Naive thymus-derived CD4-positive, alpha-beta T cell (primary cell): ENCODE data around the gene RMDN3. TPM values are rescaled to one million over a fixed set of nuclear protein-coding genes. Genes with fewer than 3 reads are reported as not detected.

Experiments used
- ATAC-seq: fragments of 150-1000 bp; cut with Tn5 transposase; 2 replicates; pipeline ENCODE4 v1.10.0; 2021; ENCODE audit warnings: mild to moderate bottlenecking, moderate library complexity
- CTCF ChIA-PET: fragments of 350-600 bp; sonication (Branson Sonifier 250); formaldehyde crosslinking; loops from one replicate; lab custom pipeline; 2021; ENCODE audit warnings: antibody characterized with exemption; lab: Charles Lee
- POLR2A ChIA-PET: fragments of 350-600 bp; sonication (Branson Sonifier 250); formaldehyde crosslinking; loops from one replicate; lab custom pipeline; 2021; ENCODE audit warnings: antibody characterized with exemption, inconsistent platforms; lab: Charles Lee
- DNase-seq, 9 donors: peaks; one replicate each; pipeline versions ENCODE4 v3.0.0 to v3.0.0-alpha.2; 2020 to 2022; ENCODE audit warnings: mixed read lengths in 1 of 9
- H3K27ac ChIP-seq: one replicate; pipeline ENCODE4 v1.7.0; 2013; ENCODE audit warnings: mild to moderate bottlenecking, low read depth, low read length, moderate library complexity
- H3K27me3 ChIP-seq, 2 donors: one replicate each; pipeline ENCODE4 v1.7.0; 2013; ENCODE audit warnings: low read length in 2 of 2, mild to moderate bottlenecking in 2 of 2, moderate library complexity in 2 of 2; ENCODE audit not compliant: control insufficient read depth in 2 of 2, insufficient read depth in 2 of 2
- H3K36me3 ChIP-seq, 3 experiments: 1 replicate in 2 of 3; 2 replicates in 1 of 3; pipeline ENCODE4 v1.7.0; 2013; ENCODE audit warnings: low read length in 3 of 3, mild to moderate bottlenecking in 3 of 3, moderate library complexity in 1 of 3; ENCODE audit not compliant: insufficient read depth in 3 of 3, control insufficient read depth in 2 of 3
- H3K4me1 ChIP-seq, 2 donors: one replicate each; pipeline ENCODE4 v1.7.0; 2013; ENCODE audit warnings: low read length in 2 of 2, mild to moderate bottlenecking in 2 of 2, moderate library complexity in 1 of 2; ENCODE audit not compliant: control insufficient read depth in 2 of 2, insufficient read depth in 2 of 2
- H3K4me3 ChIP-seq: 2 replicates; pipeline ENCODE4 v1.7.0; 2013; ENCODE audit warnings: mild to moderate bottlenecking, low read length
- H3K9me3 ChIP-seq, 3 experiments: 1 replicate in 2 of 3; 2 replicates in 1 of 3; pipeline ENCODE4 v1.7.0; 2013; ENCODE audit warnings: low read length in 3 of 3; ENCODE audit not compliant: control insufficient read depth in 2 of 3
- H3K27ac Mint-ChIP-seq, 9 donors: one replicate each; pipeline ENCODE4 v1.8.0; 2020 to 2022; ENCODE audit warnings: mixed read lengths in 9 of 9, mild to moderate bottlenecking in 8 of 9, moderate library complexity in 5 of 9, inconsistent platforms in 2 of 9
- H3K27me3 Mint-ChIP-seq, 5 donors: one replicate each; pipeline ENCODE4 v1.8.0; 2021 to 2022; ENCODE audit warnings: mixed read lengths in 5 of 5, mild to moderate bottlenecking in 1 of 5
- H3K36me3 Mint-ChIP-seq, 5 donors: one replicate each; pipeline ENCODE4 v1.8.0; 2020 to 2022; ENCODE audit warnings: mixed read lengths in 5 of 5, mild to moderate bottlenecking in 3 of 5, inconsistent platforms in 1 of 5
- H3K4me1 Mint-ChIP-seq, 7 donors: one replicate each; pipeline ENCODE4 v1.8.0; 2020 to 2022; ENCODE audit warnings: mixed read lengths in 7 of 7, mild to moderate bottlenecking in 3 of 7, inconsistent platforms in 1 of 7
- H3K4me3 Mint-ChIP-seq, 10 donors: one replicate each; pipeline ENCODE4 v1.8.0; 2020 to 2022; ENCODE audit warnings: mild to moderate bottlenecking in 10 of 10, mixed read lengths in 10 of 10, moderate library complexity in 6 of 10, inconsistent platforms in 2 of 10
- H3K9me3 Mint-ChIP-seq, 11 donors: one replicate each; pipeline ENCODE4 v1.8.0; 2020 to 2022; ENCODE audit warnings: mixed read lengths in 11 of 11, mild to moderate bottlenecking in 4 of 11, inconsistent platforms in 1 of 11, moderate library complexity in 1 of 11
- intact Hi-C, 2 donors: fragments of 100-400 bp; cut with micrococcal nuclease; formaldehyde crosslinking; loops; one replicate each; pipeline ENCODE4 v1.15.1; 2023
- polyA plus RNA-seq, 2 donors: library from polyadenylated mRNA; unstranded; fragments of 300-500 nt; fragmentation: Illumina TruSeq; gene quantifications; one replicate each; pipeline ENCODE4 v1.2.3, GENCODE V29; 2021
- total RNA-seq, 6 experiments: library from RNA in 5 of 6; stranded (reverse) in 5 of 6; gene quantifications; 1 replicate in 5 of 6; 2 replicates in 1 of 6; pipeline ENCODE4 v1.2.3 and lab custom pipeline; 2021 to 2026

The RMDN3 gene
- total and polyA plus RNA-seq, 7 experiments from 2014 or later, result 15.7 to 44.0 (median 21.6) TPM

DNA sequence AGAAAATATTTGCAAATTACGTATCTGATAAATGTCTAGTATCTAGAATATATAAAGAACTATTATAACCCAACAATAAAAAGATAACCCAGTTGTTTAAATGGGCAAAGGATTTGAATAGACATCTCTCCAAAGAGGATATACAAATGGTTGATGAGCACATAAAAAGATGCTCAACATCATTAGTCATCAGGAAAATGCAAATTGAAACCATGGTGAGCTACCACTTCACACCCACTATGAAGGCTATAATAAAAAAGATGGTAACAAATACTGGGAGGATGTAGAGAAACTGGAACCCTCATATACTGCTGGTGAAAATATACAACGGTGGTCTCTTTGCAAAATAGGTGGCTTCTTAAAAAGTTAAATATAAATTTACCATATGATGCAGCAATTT is 32.1 kb downstream of the RMDN3 start:
- Histone ChIP-seq H3K4me3 (no peak overlapping the region), H3K27me3 (no peaks in the 10 kb centered on the region), H3K36me3 (no peaks in the 10 kb centered on the region), H3K9me3 (no peaks in the 10 kb centered on the region), H3K27ac (no peak overlapping the region), H3K4me1 (no peaks in the 10 kb centered on the region)
- H3K9me3 Mint-ChIP-seq, result peaks cover 0 to 1% (median 0%) of the 10 kb centered on the region in 11 donors
- H3K36me3 Mint-ChIP-seq, result peaks cover 0 to 14% (median 0%) of the 10 kb centered on the region in 5 donors
- no peaks in the 10 kb centered on the region for H3K27me3 Mint-ChIP-seq
- peaks cover 0 to 15% (median 0%) of the 10 kb centered on the region in 7 donors for H3K4me1 Mint-ChIP-seq
- no peak overlapping the region for H3K4me3 Mint-ChIP-seq
- no peak overlapping the region for H3K27ac Mint-ChIP-seq
- POLR2A ChIA-PET, result no interaction called here
- intact Hi-C loops, result no loop called here
- ATAC-seq, result no peak
- DNase-seq, result no peak
- CTCF ChIA-PET, result no interaction called here

DNA sequence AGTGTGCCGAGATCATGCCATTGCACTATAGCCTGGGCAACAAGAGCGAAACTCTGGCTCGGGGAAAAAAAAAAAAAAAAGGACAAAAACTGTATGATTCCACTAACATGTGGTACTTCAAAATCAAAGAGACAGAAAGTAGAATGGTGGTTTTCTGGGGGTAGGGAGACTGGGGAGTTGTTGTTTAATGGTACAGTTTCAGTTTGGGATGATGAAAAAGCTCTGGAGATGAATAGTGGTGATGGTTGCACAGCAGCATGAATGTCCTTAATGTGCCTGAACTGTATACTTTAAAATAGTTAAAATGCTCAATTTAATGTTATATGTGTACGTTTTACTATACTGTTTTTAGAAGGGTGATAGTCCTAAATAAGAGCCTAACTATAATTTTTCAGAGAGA is 32.7 kb downstream of the RMDN3 start:
- Histone ChIP-seq H3K27ac (no peak overlapping the region), H3K4me3 (no peak overlapping the region), H3K9me3 (no peaks in the 10 kb centered on the region), H3K4me1 (no peaks in the 10 kb centered on the region), H3K27me3 (no peaks in the 10 kb centered on the region), H3K36me3 (no peaks in the 10 kb centered on the region)
- no peak for DNase-seq
- ChIA-PET CTCF (no interaction called here), POLR2A (no interaction called here)
- Mint-ChIP-seq H3K4me1 (peaks cover 0 to 15% (median 0%) of the 10 kb centered on the region in 7 donors), H3K36me3 (peaks cover 0 to 16% (median 0%) of the 10 kb centered on the region in 5 donors), H3K27ac (peak overlapping the region in 1 of 9 donors; percentile 37), H3K27me3 (no peaks in the 10 kb centered on the region), H3K4me3 (no peak overlapping the region), H3K9me3 (peaks cover 0 to 1% (median 0%) of the 10 kb centered on the region in 11 donors)
- ATAC-seq, result no peak
- intact Hi-C loops, result no loop called here

DNA sequence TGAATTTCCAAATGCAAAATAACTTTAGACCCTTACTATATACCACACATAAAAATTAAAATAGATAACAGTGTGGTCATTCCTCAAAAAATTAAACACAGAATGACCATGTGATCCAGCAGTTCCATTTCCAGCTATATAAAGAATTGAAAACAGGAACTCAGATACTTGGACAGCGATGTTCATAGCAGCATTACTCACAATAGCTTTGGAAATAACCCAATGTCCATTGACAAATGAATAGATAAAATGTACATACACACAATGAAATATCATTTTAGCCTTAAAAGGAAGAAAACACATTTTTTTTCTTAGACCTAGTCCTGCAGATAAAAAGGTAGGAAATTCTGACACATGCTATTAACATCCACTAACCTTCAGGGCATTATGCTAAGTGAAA is 33.4 kb downstream of the RMDN3 start:
- no peak for ATAC-seq
- CTCF ChIA-PET, result no interaction called here
- POLR2A ChIA-PET, result no interaction called here
- no peaks in the 10 kb centered on the region for H3K36me3 ChIP-seq
- no peaks in the 10 kb centered on the region for H3K27me3 ChIP-seq
- H3K27ac ChIP-seq, result no peak overlapping the region
- no peaks in the 10 kb centered on the region for H3K4me1 ChIP-seq
- H3K4me3 ChIP-seq, result no peak overlapping the region
- Mint-ChIP-seq H3K4me3 (no peak overlapping the region), H3K9me3 (peaks cover 0 to 1% (median 0%) of the 10 kb centered on the region in 11 donors), H3K4me1 (peaks cover 0 to 15% (median 0%) of the 10 kb centered on the region in 7 donors), H3K27ac (peak overlapping the region in 1 of 9 donors; percentile 37), H3K27me3 (no peaks in the 10 kb centered on the region), H3K36me3 (peaks cover 0 to 16% (median 0%) of the 10 kb centered on the region in 5 donors)
- no peaks in the 10 kb centered on the region for H3K9me3 ChIP-seq
- no peak for DNase-seq
- intact Hi-C loops, result no loop called here

DNA sequence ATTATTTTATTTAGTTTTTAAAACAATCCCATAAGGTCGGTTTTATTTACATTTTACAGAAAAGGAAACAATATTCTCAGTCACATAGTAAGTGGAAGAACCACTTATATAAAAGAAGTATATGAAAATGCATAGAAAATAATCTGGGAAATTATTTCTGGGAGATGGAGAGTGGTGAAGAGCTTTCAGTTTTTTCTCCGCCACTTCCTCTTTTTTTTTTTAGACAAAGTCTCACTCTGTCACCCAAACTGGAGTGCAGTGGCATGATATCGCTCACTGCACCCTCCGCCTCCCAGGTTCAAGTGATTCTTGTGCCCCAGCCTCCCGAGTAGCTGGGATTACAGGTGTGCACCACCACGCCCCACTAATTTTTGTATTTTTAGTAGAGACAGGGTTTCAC is 38.9 kb downstream of the RMDN3 start:
- no peaks in the 10 kb centered on the region for H3K4me1 Mint-ChIP-seq
- Histone ChIP-seq H3K36me3 (no peaks in the 10 kb centered on the region), H3K27ac (no peak overlapping the region), H3K4me1 (no peaks in the 10 kb centered on the region), H3K4me3 (no peak overlapping the region), H3K27me3 (no peaks in the 10 kb centered on the region), H3K9me3 (no peaks in the 10 kb centered on the region)
- CTCF ChIA-PET, result no interaction called here
- H3K36me3 Mint-ChIP-seq, result peaks cover 0 to 19% (median 0%) of the 10 kb centered on the region in 5 donors
- H3K27ac Mint-ChIP-seq, result no peak overlapping the region
- H3K9me3 Mint-ChIP-seq, result no peaks in the 10 kb centered on the region
- DNase-seq (no peak), ATAC-seq (no peak)
- H3K4me3 Mint-ChIP-seq, result no peak overlapping the region
- H3K27me3 Mint-ChIP-seq, result no peaks in the 10 kb centered on the region
- intact Hi-C loops, result no loop called here
- POLR2A ChIA-PET, result no interaction called here

DNA sequence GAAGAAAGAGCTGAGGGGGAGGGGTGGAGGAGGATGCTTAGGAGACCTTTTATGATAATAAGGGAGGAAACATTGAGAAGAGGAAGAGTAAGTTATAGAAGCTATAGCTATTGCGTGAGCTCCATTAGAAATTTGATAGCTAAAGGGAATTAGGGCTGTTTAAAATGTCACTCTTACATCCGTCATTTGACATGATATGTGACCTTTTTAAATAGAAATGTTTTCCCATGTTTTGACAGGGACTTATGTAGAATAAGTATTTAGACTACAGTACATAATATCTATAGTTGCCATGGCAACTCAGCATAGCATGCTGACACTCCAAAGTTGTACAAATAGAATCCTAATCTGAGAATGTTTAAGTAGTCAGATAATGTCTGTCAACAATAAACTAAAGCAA is 40.9 kb downstream of the RMDN3 start:
- Histone ChIP-seq H3K4me3 (no peak overlapping the region), H3K9me3 (no peaks in the 10 kb centered on the region), H3K27ac (no peak overlapping the region), H3K27me3 (no peaks in the 10 kb centered on the region), H3K36me3 (no peaks in the 10 kb centered on the region), H3K4me1 (no peaks in the 10 kb centered on the region)
- no peak overlapping the region for H3K27ac Mint-ChIP-seq
- no peaks in the 10 kb centered on the region for H3K9me3 Mint-ChIP-seq
- ChIA-PET CTCF (no interaction called here), POLR2A (interaction anchor here (0.6 kb wide), 1 partner anchor 451 kb away, joined by 3 read pairs; no protein-coding TSS in a partner anchor)
- peaks cover 0 to 29% (median 0%) of the 10 kb centered on the region in 5 donors for H3K36me3 Mint-ChIP-seq
- DNase-seq, result no peak
- H3K4me1 Mint-ChIP-seq, result no peaks in the 10 kb centered on the region
- H3K27me3 Mint-ChIP-seq, result no peaks in the 10 kb centered on the region
- ATAC-seq, result no peak
- intact Hi-C loops, result no loop called here
- no peak overlapping the region for H3K4me3 Mint-ChIP-seq

DNA sequence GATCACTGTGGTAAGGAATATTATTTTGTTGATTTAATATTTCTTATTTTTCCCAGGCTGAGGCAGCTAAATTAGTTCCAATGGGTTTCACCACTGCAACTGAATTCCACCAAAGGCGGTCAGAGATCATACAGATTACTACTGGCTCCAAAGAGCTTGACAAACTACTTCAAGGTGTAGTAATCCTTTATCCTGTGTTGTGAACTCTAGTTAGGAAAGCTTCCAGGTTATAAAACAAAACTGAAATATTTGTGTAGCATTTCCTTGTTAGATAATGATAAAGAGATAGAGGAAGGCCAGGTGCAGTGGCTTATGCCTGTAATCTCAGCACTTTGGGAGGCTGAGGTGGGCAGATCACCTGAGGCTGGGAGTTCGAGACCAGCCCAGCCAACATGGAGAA is 48.9 kb downstream of the RMDN3 start:
- Histone ChIP-seq H3K4me3 (no peak overlapping the region), H3K27ac (no peak overlapping the region), H3K9me3 (no peaks in the 10 kb centered on the region), H3K27me3 (no peaks in the 10 kb centered on the region), H3K36me3 (no peaks in the 10 kb centered on the region), H3K4me1 (no peaks in the 10 kb centered on the region)
- Mint-ChIP-seq H3K4me1 (peaks cover 0 to 8% (median 0%) of the 10 kb centered on the region in 7 donors), H3K9me3 (no peaks in the 10 kb centered on the region), H3K27ac (no peak overlapping the region), H3K27me3 (no peaks in the 10 kb centered on the region), H3K4me3 (no peak overlapping the region), H3K36me3 (peaks cover 0 to 17% (median 0%) of the 10 kb centered on the region in 5 donors)
- ATAC-seq (no peak), DNase-seq (no peak)
- intact Hi-C loops, result no loop called here
- ChIA-PET CTCF (no interaction called here), POLR2A (interaction anchor here (0.6 kb wide), 1 partner anchor 934 kb away, joined by 3 read pairs; no protein-coding TSS in a partner anchor)

DNA sequence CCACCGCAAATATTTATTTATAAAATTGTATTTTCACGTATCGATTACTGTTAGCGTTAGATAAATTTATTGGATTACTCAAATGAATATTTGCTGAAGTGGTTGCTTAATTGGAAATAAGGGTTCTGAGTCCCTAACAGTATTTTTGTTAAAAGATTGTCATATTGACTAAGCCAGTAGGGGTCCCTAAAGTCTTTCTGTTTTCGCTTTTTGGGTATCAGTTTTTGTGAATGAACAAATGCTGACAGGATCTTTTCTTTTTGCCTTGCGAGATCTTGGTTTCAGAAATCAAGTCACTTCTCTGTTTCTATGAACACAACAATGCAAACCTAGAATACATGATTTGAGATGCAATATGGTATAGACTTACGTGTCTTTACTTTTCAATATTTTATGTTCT is 53.0 kb downstream of the RMDN3 start:
- DNase-seq, result peak in 3 of 9 donors; percentile 15 to 25 (median 17)
- Histone ChIP-seq H3K4me3 (no peak overlapping the region), H3K36me3 (no peaks in the 10 kb centered on the region), H3K4me1 (no peaks in the 10 kb centered on the region), H3K27me3 (no peaks in the 10 kb centered on the region), H3K9me3 (no peaks in the 10 kb centered on the region), H3K27ac (no peak overlapping the region)
- POLR2A ChIA-PET, result no interaction called here
- peaks cover 0 to 43% (median 0%) of the 10 kb centered on the region in 7 donors for H3K4me1 Mint-ChIP-seq
- intact Hi-C loops, result loop anchor here (1.0 kb wide), 1 partner anchor 80 kb away; no protein-coding TSS in a partner anchor
- no peaks in the 10 kb centered on the region for H3K27me3 Mint-ChIP-seq
- peaks cover 0 to 11% (median 0%) of the 10 kb centered on the region in 5 donors for H3K36me3 Mint-ChIP-seq
- H3K27ac Mint-ChIP-seq, result no peak overlapping the region
- H3K9me3 Mint-ChIP-seq, result no peaks in the 10 kb centered on the region
- H3K4me3 Mint-ChIP-seq, result no peak overlapping the region
- no peak for ATAC-seq
- CTCF ChIA-PET, result interaction anchor here (0.8 to 1.2 kb wide), 3 partner anchors 47 to 192 kb away, joined by 4 to 5 read pairs (median 4); partner anchors contain the start of gene VPS18
